Neural cell (in vitro differentiated cells): ENCODE data around the gene ARHGEF19. TPM values are rescaled to one million over a fixed set of nuclear protein-coding genes. Genes with fewer than 3 reads are reported as not detected.

Experiments
- H2AFZ ChIP-seq: fragments of 200-600, 300-800 bp; sonication (generic), shearing (Covaris generic); 2 replicates; pipeline ENCODE4 v1.6.0; 2014; ENCODE audit warnings: low read depth, mild to moderate bottlenecking, antibody characterized with exemption, low read length, moderate library complexity
- H3F3A ChIP-seq: fragments of 200-600 bp; shearing (Covaris generic); 2 replicates; pipeline ENCODE4 v1.6.1; 2016; ENCODE audit warnings: mild to moderate bottlenecking, moderate library complexity, mixed read lengths, antibody characterized with exemption, low read length; ENCODE audit not compliant: insufficient read depth, poor library complexity, severe bottlenecking
- H3K27ac ChIP-seq: fragments of 200-600, 300-800 bp; sonication (generic), shearing (Covaris generic); 2 replicates; pipeline ENCODE4 v1.5.1; 2014; ENCODE audit warnings: mild to moderate bottlenecking, low read length, moderate library complexity
- H3K27me3 ChIP-seq: fragments of 300-800, 200-600 bp; sonication (generic), shearing (Covaris generic); 2 replicates; pipeline ENCODE4 v1.6.0; 2014; ENCODE audit warnings: mild to moderate bottlenecking, low read depth, low read length, moderate library complexity; ENCODE audit not compliant: insufficient read depth
- H3K36me3 ChIP-seq: fragments of 300-800, 200-600 bp; sonication (generic), shearing (Covaris generic); 2 replicates; pipeline ENCODE4 v1.5.1; 2014; ENCODE audit warnings: mild to moderate bottlenecking, antibody characterized with exemption, low read length, moderate library complexity; ENCODE audit not compliant: insufficient read depth
- H3K4me2 ChIP-seq: fragments of 300-800, 200-600 bp; sonication (generic), shearing (Covaris generic); 2 replicates; pipeline ENCODE4 v1.6.0; 2014; ENCODE audit warnings: mild to moderate bottlenecking, low read length
- H3K4me3 ChIP-seq: fragments of 300-800, 200-600 bp; sonication (generic), shearing (Covaris generic); 2 replicates; pipeline ENCODE4 v1.5.1; 2014; ENCODE audit warnings: mild to moderate bottlenecking, low read length, moderate library complexity
- H3K79me2 ChIP-seq: fragments of 200-600 bp; shearing (Covaris generic); replicated peaks from 2 replicates; pipeline ENCODE4 v1.6.0; 2014; ENCODE audit warnings: mild to moderate bottlenecking, low read length, moderate library complexity; ENCODE audit not compliant: insufficient read depth
- H3K9ac ChIP-seq: fragments of 300-800, 200-600 bp; sonication (generic), shearing (Covaris generic); 2 replicates; pipeline ENCODE4 v1.6.1; 2016; ENCODE audit warnings: mild to moderate bottlenecking, low read length, mixed read lengths
- H3K9me2 ChIP-seq: fragments of 200-600 bp; shearing (Covaris generic); 2 replicates; pipeline ENCODE4 v1.6.1; 2016; ENCODE audit warnings: mild to moderate bottlenecking, low read length, mixed read lengths; ENCODE audit not compliant: insufficient read depth
- H3K9me3 ChIP-seq: fragments of 200-600, 300-800 bp; sonication (generic), shearing (Covaris generic); 2 replicates; pipeline ENCODE4 v1.6.1; 2016; ENCODE audit warnings: mild to moderate bottlenecking, mixed run types, low read length, moderate library complexity, mixed read lengths
- H4K20me1 ChIP-seq: fragments of 200-600 bp; shearing (Covaris generic); 2 replicates; pipeline ENCODE4 v1.6.1; 2016; ENCODE audit warnings: mild to moderate bottlenecking, mixed run types; ENCODE audit not compliant: insufficient read depth
- EZH2 ChIP-seq: fragments of 200-600, 300-800 bp; shearing (Covaris generic), sonication (generic); IDR thresholded peaks from 2 replicates; pipeline ENCODE4 v1.6.1; 2014; ENCODE audit warnings: antibody characterized with exemption, low read length, borderline replicate concordance, mild to moderate bottlenecking; ENCODE audit not compliant: insufficient read depth, poor library complexity, severe bottlenecking
- REST ChIP-seq: IDR thresholded peaks from 2 replicates; pipeline ENCODE4 v1.6.1; 2012; ENCODE audit warnings: borderline replicate concordance
- SMC3 ChIP-seq: fragments of 450-650 bp; conservative IDR thresholded peaks from 2 replicates; pipeline ENCODE4 v1.6.1; 2014; ENCODE audit warnings: antibody characterized with exemption, mild to moderate bottlenecking, moderate library complexity; ENCODE audit not compliant: poor library complexity
- polyA plus RNA-seq: library from polyadenylated mRNA; depleted of rRNA; stranded (reverse); fragments of >200 nt; gene quantifications from 2 replicates; pipeline ENCODE4 v1.2.3, GENCODE V29; 2014
- TF ChIP-seq, protein P1 (sequence below): fragments of 450-650 bp; IDR thresholded peaks from 2 replicates; pipeline ENCODE4 v1.5.1; 2014; ENCODE audit warnings: antibody characterized with exemption, mild to moderate bottlenecking, moderate library complexity; ENCODE audit not compliant: poor library complexity, severe bottlenecking

ARHGEF19 gene
- polyA plus RNA-seq, 1 donor from 2014 or later: 0.93 TPM

DNA sequence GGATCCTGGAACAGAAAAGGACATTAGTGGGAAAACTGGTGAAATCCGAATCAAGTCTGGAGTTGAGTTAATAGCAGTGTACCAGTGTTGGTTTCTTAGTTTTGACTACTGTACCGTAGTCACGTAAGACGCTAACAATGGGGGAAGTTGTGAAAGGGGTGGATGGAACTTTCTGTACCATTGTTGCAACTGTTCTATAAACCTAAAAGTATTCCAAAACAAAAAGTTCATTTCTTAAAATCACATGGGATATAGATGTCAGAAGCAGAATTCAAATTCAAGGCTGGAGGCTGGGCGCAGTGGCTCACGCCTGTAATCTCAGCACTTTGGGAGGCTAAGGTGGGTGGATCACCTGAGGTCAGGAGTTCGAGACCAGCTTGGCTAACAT is 16.9 kb downstream of the ARHGEF19 start:
- no peak for TF ChIP-seq REST
- H3K27ac ChIP-seq: no peak overlapping the region
- H3K27me3 ChIP-seq: no peaks in the 10 kb centered on the region
- no peak overlapping the region for H3K4me2 ChIP-seq
- no peak overlapping the region for H2AFZ ChIP-seq
- no peaks in the 10 kb centered on the region for H3K9me2 ChIP-seq
- H3F3A ChIP-seq: no peaks in the 10 kb centered on the region
- no peaks in the 10 kb centered on the region for H3K9me3 ChIP-seq
- H4K20me1 ChIP-seq: no peaks in the 10 kb centered on the region
- no peak overlapping the region for H3K9ac ChIP-seq
- H3K4me3 ChIP-seq: no peak overlapping the region
- no peaks in the 10 kb centered on the region for H3K79me2 ChIP-seq
- no peaks in the 10 kb centered on the region for H3K36me3 ChIP-seq

- H3K36me3 ChIP-seq: no peaks in the 10 kb centered on the region
- H3K27me3 ChIP-seq: no peaks in the 10 kb centered on the region
- no peaks in the 10 kb centered on the region for H4K20me1 ChIP-seq
- no peaks in the 10 kb centered on the region for H3K79me2 ChIP-seq
- no peak overlapping the region for H3K4me3 ChIP-seq
- no peak overlapping the region for H2AFZ ChIP-seq
- TF ChIP-seq, protein P1, sequence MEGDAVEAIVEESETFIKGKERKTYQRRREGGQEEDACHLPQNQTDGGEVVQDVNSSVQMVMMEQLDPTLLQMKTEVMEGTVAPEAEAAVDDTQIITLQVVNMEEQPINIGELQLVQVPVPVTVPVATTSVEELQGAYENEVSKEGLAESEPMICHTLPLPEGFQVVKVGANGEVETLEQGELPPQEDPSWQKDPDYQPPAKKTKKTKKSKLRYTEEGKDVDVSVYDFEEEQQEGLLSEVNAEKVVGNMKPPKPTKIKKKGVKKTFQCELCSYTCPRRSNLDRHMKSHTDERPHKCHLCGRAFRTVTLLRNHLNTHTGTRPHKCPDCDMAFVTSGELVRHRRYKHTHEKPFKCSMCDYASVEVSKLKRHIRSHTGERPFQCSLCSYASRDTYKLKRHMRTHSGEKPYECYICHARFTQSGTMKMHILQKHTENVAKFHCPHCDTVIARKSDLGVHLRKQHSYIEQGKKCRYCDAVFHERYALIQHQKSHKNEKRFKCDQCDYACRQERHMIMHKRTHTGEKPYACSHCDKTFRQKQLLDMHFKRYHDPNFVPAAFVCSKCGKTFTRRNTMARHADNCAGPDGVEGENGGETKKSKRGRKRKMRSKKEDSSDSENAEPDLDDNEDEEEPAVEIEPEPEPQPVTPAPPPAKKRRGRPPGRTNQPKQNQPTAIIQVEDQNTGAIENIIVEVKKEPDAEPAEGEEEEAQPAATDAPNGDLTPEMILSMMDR: no peak
- TF ChIP-seq REST (no peak), SMC3 (no peak), EZH2 (no peak)
- H3K27ac ChIP-seq: no peak overlapping the region
- no peak overlapping the region for H3K9ac ChIP-seq
- no peaks in the 10 kb centered on the region for H3F3A ChIP-seq
- H3K4me2 ChIP-seq: no peak overlapping the region
- H3K9me2 ChIP-seq: no peaks in the 10 kb centered on the region
- H3K9me3 ChIP-seq: no peaks in the 10 kb centered on the region
Measured at GRCh38 chr1:16191916-16192546, 20.4 kb downstream of the ARHGEF19 start.
